Activated B cell treated with CpG ODN at 0.5 μM for 24 hours (primary cell): ENCODE measurements around the gene TSPYL4. TPM values are rescaled to one million over a fixed set of nuclear protein-coding genes. Genes with fewer than 3 reads are reported as not detected.

Source experiments
- ATAC-seq: fragments of 200-7000 bp; cut with Tn5 transposase; one replicate; pipeline ENCODE4 v1.10.0; 2021; ENCODE audit warnings: low read depth, mild to moderate bottlenecking, moderate library complexity
- CTCF ChIA-PET: fragments of 350-600 bp; sonication (Branson Sonifier 250); formaldehyde crosslinking; loops from one replicate; lab custom pipeline; 2021; ENCODE audit warnings: antibody characterized with exemption; lab: Charles Lee
- POLR2A ChIA-PET: fragments of 350-600 bp; sonication (Branson Sonifier 250); formaldehyde crosslinking; loops from one replicate; lab custom pipeline; 2021; ENCODE audit warnings: antibody characterized with exemption; lab: Charles Lee
- DNase-seq: peaks from one replicate; pipeline ENCODE4 v3.0.0; 2022
- H3K27ac Mint-ChIP-seq: one replicate; pipeline ENCODE4 v1.8.0; 2020; ENCODE audit warnings: mixed read lengths
- H3K27me3 Mint-ChIP-seq: one replicate; pipeline ENCODE4 v1.8.0; 2021; ENCODE audit warnings: mixed read lengths
- H3K36me3 Mint-ChIP-seq: one replicate; pipeline ENCODE4 v1.8.0; 2021; ENCODE audit warnings: low read depth, mixed read lengths
- H3K4me1 Mint-ChIP-seq: one replicate; pipeline ENCODE4 v1.8.0; 2021; ENCODE audit warnings: mixed read lengths
- H3K4me3 Mint-ChIP-seq: one replicate; pipeline ENCODE4 v1.8.0; 2020; ENCODE audit warnings: mild to moderate bottlenecking, mixed read lengths
- H3K9me3 Mint-ChIP-seq: one replicate; pipeline ENCODE4 v1.8.0; 2020; ENCODE audit warnings: mixed read lengths
- intact Hi-C: fragments of 100-400 bp; cut with micrococcal nuclease; formaldehyde crosslinking; loops from one replicate; pipeline ENCODE4 v1.15.1; 2024
- total RNA-seq: library from RNA; stranded (reverse); gene quantifications from 2 replicates; pipeline ENCODE4 v1.2.3, GENCODE V29; 2022
- TF ChIP-seq, protein P1 (sequence below): fragments of 200-600 bp; IDR thresholded peaks from one replicate; pipeline ENCODE4 v1.8.0; 2022; ENCODE audit warnings: antibody characterized with exemption, mild to moderate bottlenecking

Gene TSPYL4
- total RNA-seq, 1 donor from 2014 or later, result 16.7 TPM

DNA sequence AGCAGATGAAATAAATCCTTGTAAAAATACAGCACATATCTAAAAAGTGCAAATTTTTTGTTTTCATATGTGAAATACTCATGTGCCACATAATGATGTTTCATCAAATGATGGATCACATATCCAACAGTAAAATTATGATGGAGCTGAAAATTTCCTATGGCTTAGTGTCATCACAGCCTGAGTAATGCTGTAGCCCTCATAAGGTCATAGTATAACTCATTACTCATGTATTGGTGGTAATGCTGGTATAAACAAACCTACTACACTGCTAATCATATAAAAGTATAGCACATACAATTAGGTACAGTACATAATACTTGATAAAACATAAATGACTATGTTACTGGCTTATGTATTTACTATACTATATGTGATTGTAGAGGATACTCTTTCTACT, 12.9 kb upstream of the TSPYL4 start:
- peaks cover 7% of the 10 kb centered on the region for H3K4me1 Mint-ChIP-seq
- DNase-seq (no peak), ATAC-seq (no peak)
- H3K27me3 Mint-ChIP-seq, result no peaks in the 10 kb centered on the region
- POLR2A ChIA-PET, result interaction anchor here (0.8 kb wide), 1 partner anchor 13 kb away, joined by 3 read pairs; the partner anchor contains the start of gene TSPYL4
- H3K36me3 Mint-ChIP-seq, result peaks cover 33% of the 10 kb centered on the region
- H3K4me3 Mint-ChIP-seq, result no peak overlapping the region
- CTCF ChIA-PET, result interaction anchor here (1.6 to 3.2 kb wide), 3 partner anchors 268 to 296 kb away, joined by 4 to 40 read pairs (median 15); no protein-coding TSS in a partner anchor
- no peak overlapping the region for H3K27ac Mint-ChIP-seq
- TF ChIP-seq, protein P1, sequence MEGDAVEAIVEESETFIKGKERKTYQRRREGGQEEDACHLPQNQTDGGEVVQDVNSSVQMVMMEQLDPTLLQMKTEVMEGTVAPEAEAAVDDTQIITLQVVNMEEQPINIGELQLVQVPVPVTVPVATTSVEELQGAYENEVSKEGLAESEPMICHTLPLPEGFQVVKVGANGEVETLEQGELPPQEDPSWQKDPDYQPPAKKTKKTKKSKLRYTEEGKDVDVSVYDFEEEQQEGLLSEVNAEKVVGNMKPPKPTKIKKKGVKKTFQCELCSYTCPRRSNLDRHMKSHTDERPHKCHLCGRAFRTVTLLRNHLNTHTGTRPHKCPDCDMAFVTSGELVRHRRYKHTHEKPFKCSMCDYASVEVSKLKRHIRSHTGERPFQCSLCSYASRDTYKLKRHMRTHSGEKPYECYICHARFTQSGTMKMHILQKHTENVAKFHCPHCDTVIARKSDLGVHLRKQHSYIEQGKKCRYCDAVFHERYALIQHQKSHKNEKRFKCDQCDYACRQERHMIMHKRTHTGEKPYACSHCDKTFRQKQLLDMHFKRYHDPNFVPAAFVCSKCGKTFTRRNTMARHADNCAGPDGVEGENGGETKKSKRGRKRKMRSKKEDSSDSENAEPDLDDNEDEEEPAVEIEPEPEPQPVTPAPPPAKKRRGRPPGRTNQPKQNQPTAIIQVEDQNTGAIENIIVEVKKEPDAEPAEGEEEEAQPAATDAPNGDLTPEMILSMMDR, result no peak
- intact Hi-C loops, result loop anchor here (5.0 kb wide), 1 partner anchor 380 kb away; no protein-coding TSS in a partner anchor
- H3K9me3 Mint-ChIP-seq, result peaks cover 11% of the 10 kb centered on the region

DNA sequence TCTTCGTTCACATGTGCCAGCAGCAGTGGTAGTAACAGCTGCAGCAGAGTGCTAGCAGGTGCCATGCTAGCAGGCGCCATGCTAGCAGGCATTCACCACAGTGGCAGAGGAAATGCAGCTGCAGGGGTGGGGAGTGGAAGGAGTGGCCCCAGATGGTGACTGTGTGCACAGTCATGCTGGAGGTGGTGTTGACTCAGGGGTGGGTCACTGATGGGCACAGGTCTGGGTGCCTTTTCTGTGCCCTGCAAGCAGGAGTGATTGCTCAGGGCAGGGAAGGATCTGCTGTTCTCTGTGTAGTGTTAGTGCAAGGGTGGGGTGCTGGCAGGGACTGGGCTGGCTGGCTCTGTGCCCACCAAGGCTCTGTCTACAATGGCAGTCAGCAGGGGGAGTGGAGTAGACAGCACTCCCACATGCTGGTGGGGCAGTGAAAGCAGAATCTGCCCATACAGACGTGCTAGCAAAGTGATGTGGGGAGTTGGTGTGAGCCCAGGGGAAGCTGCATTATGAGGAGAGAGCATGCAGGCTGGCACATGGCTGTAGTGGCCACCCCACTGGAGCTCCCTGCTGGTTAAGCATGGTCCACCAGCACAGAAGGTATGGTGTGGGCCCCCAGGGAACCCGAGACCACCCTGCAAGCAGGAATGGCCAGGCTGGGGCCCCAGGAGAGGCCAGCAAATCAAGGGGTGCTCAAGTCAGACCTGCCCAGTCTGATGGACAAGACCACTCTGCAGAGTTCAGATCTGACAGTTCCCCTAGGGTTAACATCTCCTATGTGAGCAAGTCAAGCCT, 11.4 kb upstream of the TSPYL4 start:
- TF ChIP-seq, protein P1, result no peak
- Mint-ChIP-seq H3K4me3 (no peak overlapping the region), H3K27ac (no peak overlapping the region), H3K36me3 (peaks cover 25% of the 10 kb centered on the region), H3K9me3 (peaks cover 11% of the 10 kb centered on the region), H3K27me3 (no peaks in the 10 kb centered on the region), H3K4me1 (peaks cover 11% of the 10 kb centered on the region)
- CTCF ChIA-PET, result interaction anchor here (0.8 kb wide), 1 partner anchor 23 kb away, joined by 3 read pairs; no protein-coding TSS in a partner anchor
- ATAC-seq (no peak), DNase-seq (no peak)
- POLR2A ChIA-PET, result no interaction called here
- intact Hi-C loops, result loop anchor here (5.0 kb wide), 1 partner anchor 382 kb away; no protein-coding TSS in a partner anchor

DNA sequence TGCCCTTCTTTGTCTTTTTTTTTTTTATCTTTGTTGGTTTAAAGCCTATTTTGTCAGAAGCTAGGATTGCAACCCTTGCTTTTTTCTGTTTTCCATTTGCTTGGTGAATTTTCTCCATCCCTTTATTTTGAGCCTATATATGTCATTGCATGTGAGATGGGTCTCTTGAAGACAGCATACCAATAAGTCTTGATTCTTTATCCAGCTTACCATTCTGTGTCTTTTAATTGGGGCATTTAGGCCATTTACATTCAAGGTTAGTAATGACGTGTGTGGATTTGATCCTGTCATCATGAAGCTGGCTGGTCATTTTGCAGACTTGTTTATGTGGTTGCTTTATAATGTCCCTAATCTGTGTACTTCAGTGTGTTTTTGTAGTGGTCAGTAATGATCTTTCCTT, 9.5 kb upstream of the TSPYL4 start:
- ATAC-seq, result no peak
- Mint-ChIP-seq H3K27me3 (no peaks in the 10 kb centered on the region), H3K4me1 (peaks cover 8% of the 10 kb centered on the region), H3K36me3 (peaks cover 28% of the 10 kb centered on the region), H3K9me3 (peaks cover 11% of the 10 kb centered on the region), H3K4me3 (no peak overlapping the region), H3K27ac (no peak overlapping the region)
- ChIA-PET CTCF (no interaction called here), POLR2A (no interaction called here)
- DNase-seq, result no peak
- intact Hi-C loops, result no loop called here
- TF ChIP-seq, protein P1, result no peak

DNA sequence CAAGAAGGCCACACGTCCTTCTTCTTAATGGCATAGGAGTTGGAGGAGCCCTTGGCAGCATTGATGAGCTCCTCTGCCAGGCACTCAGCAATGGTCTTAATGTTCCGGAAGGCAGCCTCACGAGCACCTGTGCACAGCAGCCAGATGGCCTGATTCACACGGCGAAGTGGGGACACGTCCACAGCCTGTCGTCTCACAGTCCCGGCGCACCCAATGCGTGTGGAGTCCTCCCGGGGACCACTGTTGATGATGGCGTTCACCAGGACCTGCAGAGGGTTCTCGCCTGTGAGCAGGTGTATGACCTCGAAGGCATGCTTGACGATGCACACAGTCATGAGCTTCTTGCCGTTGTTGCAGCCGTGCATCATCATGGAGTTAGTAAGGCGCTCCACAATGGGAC, 4.6 kb upstream of the TSPYL4 start:
- ATAC-seq, result no peak
- H3K4me3 Mint-ChIP-seq, result no peak overlapping the region
- no peaks in the 10 kb centered on the region for H3K27me3 Mint-ChIP-seq
- peaks cover 4% of the 10 kb centered on the region for H3K4me1 Mint-ChIP-seq
- DNase-seq, result no peak
- ChIA-PET POLR2A (no interaction called here), CTCF (interaction anchor here (1.5 kb wide), 1 partner anchor 10 kb away, joined by 3 read pairs; no protein-coding TSS in a partner anchor)
- H3K36me3 Mint-ChIP-seq, result peaks cover 16% of the 10 kb centered on the region
- no peak overlapping the region for H3K27ac Mint-ChIP-seq
- intact Hi-C loops, result no loop called here
- TF ChIP-seq, protein P1, result no peak
- H3K9me3 Mint-ChIP-seq, result peaks cover 8% of the 10 kb centered on the region

DNA sequence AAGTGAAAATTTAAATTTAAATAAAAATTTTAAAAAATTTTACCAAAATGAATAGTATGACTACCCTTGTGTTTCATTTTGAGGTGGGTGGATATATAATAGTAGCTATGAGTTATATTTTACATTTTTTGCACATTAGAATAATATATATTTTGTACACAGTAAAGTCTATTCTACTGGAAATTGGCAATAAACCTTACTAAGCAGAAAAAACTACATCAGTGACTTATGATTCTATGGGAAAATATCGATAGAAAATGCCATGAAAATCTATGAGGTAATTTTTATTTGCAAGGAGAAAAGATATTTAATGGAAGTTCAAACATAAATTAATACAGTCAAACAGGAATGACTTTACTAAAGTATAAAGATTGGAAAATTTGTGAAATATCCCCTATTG, 2.8 kb upstream of the TSPYL4 start:
- POLR2A ChIA-PET, result no interaction called here
- ATAC-seq, result no peak
- intact Hi-C loops, result no loop called here

More for the DNA sequence above, 2.8 kb upstream of the TSPYL4 start:
- Mint-ChIP-seq H3K4me1 (peaks cover 4% of the 10 kb centered on the region), H3K9me3 (no peaks in the 10 kb centered on the region), H3K4me3 (no peak overlapping the region), H3K27ac (no peak overlapping the region), H3K27me3 (no peaks in the 10 kb centered on the region), H3K36me3 (peaks cover 5% of the 10 kb centered on the region)
- TF ChIP-seq, protein P1, result no peak
- CTCF ChIA-PET, result interaction anchor here (1.0 kb wide), 1 partner anchor 22 kb away, joined by 3 read pairs; no protein-coding TSS in a partner anchor
- no peak for DNase-seq
